GM18526 (cell line): ENCODE measurements around the gene VPS37C.
"Not testable (repeated sequence)": the region's sequence is repeated elsewhere in the genome, so short reads cannot be mapped to it uniquely, and the experiment has no call there.

Experiments used
- POLR2A ChIP-seq: IDR thresholded peaks from 3 replicates; pipeline ENCODE4 v1.6.1; 2011; ENCODE audit not compliant: insufficient read length; ENCODE audit errors: extremely low read depth

The VPS37C gene

DNA sequence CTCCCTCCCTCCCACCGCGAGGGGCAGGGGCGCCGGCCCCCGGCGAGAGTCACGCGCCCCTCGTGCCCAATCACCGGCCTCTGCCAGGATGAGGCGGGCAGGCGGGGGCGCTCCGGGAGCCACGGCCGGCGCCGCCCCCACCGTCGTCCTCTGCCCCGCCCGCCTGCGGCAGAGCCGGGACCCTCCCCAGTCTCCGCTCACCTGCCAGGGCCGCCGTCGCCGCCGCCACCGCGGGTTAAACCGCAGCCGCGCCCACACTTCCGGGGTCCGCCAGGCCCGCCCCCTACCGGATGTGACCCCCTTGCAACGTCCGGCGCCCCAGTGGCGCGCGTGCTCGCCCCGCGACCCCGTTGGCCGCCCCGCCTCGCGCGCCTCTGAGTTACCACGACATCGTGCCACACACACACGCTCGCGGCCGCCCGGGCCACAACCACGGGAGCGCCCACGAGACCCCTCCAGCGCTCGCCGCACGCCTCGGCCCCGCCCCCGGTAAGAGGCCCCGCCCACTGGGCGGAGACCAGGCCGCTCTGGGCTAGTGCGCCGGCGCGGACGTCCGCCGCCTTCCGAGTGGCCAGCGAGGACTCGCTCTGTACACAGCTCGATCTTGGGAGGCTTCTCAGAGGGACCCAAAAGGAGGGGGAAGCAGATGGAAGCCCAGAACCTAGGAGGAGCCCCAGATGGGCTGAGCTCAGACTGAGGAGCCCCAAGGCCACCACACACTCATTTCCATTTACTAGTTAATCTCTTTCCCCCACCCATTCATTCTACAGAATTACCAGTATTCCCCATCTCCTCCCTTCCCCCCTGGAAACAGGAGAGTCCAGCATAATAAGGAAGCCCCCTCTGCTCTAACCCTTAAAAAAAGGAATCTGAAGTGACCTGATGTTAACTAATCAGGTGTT lies at the start of gene VPS37C:
Gene VPS37C (minus strand): TSS at position 237 of the 902 bp plus-strand sequence. CDS start 22,597 bp downstream, outside the sequence.
- TF ChIP-seq POLR2A = peak; percentile 82

DNA sequence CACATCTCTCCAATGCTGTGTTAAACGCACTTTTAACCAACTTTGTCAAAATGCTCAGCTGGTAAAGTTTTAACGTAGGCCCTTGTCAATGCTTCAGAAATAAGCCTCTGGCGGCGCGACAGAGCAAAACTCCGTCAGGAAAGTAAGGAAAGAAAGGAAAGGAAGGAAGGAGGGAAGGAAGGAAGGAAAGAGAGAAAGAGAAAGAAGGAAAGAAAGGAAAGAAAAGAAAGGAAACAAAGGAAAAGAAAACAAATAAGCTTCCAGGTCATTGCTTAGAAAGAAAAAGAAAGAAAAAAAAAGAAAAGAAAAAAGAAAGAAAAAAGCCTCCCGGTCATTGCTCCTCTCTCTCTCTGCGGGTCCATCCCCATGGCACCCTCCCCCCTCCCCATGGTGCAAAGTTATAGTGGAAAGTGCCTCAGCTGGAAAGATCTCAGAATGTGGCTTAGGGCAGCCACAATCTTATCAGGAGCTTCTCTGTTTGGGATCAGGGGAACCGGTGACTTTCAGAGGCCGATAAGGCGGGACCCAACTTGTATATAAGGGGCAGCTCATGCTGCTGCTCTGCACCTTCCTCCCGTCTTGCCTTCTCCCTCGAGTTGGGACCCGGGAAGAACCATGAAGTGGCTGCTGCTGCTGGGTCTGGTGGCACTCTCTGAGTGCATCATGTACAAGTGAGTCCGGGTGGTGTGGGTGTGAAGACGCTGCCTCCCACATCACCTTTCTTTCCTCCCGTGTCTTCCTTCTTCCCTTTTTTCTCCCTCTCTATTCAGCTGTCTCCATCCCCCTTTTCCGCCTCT lies 41.9 kb upstream of the VPS37C start, which contains the start of gene PGA3:
Gene PGA3 (plus strand): TSS at position 566 of the 797 bp plus-strand sequence. CDS start 50 bp downstream, at position 616.
- not testable (repeated sequence) for TF ChIP-seq POLR2A

GRCh38 chr11:61201476-61201875 lies 40.2 kb upstream of the VPS37C start:
- TF ChIP-seq POLR2A = no peak

DNA sequence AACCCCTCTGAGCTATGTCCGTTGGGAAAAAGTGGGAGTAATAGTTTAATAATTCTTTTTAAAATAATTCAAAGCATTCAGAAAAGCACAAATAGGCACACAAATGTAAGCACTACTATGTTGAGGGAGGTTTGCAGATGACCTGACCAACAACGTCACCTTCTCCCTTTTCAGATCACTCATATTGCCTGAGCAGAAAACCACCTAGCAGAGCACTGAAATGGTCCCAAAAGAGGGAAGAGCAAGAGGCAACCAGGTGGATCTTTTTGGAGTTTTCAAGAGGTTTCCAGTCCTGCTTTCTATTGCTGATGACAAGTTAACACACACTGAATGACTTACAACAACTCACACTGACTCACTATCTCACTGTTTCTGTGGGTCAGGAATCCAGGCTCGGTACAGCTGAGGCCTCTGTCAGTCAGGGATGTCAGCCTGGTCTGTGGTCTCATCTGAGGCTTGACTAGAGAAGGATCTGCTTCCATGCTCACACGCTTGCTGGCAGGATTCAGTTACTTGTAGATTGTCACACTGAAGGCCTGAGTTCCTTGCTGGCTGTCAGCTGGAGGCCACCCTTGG lies 37.8 kb upstream of the VPS37C start:
- no peak for TF ChIP-seq POLR2A

- no peak for TF ChIP-seq POLR2A
Measured at GRCh38 chr11:61198361-61198760, 37.1 kb upstream of the VPS37C start.

- TF ChIP-seq POLR2A = no peak
Measured at GRCh38 chr11:61195719-61196118, 34.5 kb upstream of the VPS37C start.

DNA sequence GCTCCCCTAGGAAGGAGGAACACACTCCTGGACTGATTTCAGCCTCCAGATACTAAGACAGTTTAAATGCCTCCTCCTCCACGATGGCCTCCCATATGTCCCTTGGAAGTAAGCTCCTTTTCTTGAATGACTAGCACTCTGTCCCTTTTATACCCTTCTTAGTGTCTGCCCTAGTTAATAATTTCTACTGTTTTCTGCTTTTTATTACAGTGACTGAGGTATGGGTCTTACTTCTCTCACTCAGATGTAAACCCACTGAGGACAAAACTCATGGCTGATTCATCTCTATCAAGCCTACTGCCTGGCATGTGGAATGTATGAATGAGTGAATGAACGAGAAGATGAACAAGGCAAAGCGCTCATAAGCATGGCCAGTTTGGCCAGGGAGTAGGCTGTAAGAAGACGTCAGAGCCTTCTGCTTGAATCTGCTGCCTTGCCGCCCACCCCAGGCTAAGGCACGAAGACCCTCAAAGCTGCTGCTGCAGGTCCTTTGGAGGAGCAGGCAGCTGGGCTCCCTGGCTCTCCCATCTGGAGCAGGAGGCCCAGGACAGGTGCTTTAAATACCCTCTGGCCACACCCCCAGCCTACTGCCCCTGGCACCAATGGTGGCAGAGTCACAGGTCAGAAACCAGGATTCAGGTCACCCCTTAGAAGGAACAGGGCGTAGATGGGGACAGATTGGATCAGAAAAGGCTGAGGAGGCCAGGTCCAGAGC lies 33.9 kb upstream of the VPS37C start:
- TF ChIP-seq POLR2A = no peak

- TF ChIP-seq POLR2A = no peak
Measured at GRCh38 chr11:61194169-61194671, 33.0 kb upstream of the VPS37C start.

- TF ChIP-seq POLR2A = no peak
Measured at GRCh38 chr11:61193596-61193995, 32.4 kb upstream of the VPS37C start.

GRCh38 chr11:61189933-61190332 lies 28.7 kb upstream of the VPS37C start:
- no peak for TF ChIP-seq POLR2A

GRCh38 chr11:61187505-61188130 lies 26.4 kb upstream of the VPS37C start:
- TF ChIP-seq POLR2A = no peak

- no peak for TF ChIP-seq POLR2A
Measured at GRCh38 chr11:61186504-61186903, 25.3 kb upstream of the VPS37C start.

DNA sequence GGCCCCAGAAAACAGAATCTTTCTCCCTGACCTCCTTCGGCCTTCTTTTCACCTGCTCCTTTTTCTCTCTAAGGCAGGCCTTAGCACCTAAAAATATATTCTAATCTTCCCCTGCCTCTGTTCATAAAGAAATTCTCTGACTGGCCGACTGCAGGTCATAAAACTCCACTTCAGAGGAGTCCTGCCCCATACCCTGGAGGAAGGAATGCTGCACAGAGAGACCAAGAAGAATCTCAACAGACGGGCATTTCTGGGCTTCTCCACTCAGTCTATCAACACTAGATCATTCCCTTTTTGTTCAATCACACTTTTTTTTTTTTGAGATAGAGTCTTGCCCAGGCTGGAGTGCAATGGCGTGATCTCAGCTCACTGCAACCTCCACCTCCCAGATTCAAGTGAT lies 22.4 kb upstream of the VPS37C start:
- TF ChIP-seq POLR2A = no peak

DNA sequence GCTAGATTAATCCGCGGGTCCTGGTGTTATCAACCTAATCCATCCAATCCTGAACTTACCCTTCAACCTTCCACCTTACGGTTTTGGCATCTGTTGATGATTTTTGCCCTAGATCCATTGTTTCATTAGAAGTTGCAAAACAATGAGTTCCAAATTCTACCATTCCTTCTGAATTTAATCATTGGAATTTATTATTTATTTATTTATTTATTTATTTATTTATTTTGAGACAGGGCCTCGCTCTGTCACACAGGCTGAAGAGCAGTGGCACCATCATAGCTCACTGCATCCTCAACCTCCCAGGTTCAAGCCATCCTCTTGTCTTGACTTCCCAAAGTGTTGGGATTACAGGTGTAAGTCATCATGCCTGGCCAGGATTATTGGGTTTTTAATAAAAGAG lies 20.3 kb upstream of the VPS37C start:
- TF ChIP-seq POLR2A = no peak
